Measurements from ENCODE around the gene TRPM5.

- TF ChIP-seq CTCF (IDR thresholded peaks at IDR 0.05), result no peak
- TF ChIP-seq POLR2A (IDR thresholded peaks at IDR 0.05), result no peak
These were observed 1.7 kb downstream of the TRPM5 start for GRCh38 chr11:2442589-2442988.

All from uterus (tissue), 2 donors.